Suprapubic skin (tissue), 4 donors: Measurements from ENCODE around the gene DDX23. TPM values are rescaled to one million over a fixed set of nuclear protein-coding genes. Genes with fewer than 3 reads are reported as not detected.

Experiments
- DNase-seq, 2 donors: peaks; one replicate each; pipeline ENCODE4 v3.0.0-alpha.2; 2019; ENCODE audit warnings: low spot score in 2 of 2
- H3K27ac ChIP-seq: fragments of 200-600 bp; sonication (generic); one replicate; pipeline ENCODE4 v1.5.1; 2019
- H3K27me3 ChIP-seq: fragments of 200-600 bp; sonication (generic); one replicate; pipeline ENCODE4 v1.5.1; 2019
- H3K36me3 ChIP-seq: fragments of 200-600 bp; sonication (generic); one replicate; pipeline ENCODE4 v1.5.1; 2019
- H3K4me1 ChIP-seq: fragments of 200-600 bp; sonication (generic); one replicate; pipeline ENCODE4 v1.5.1; 2019
- H3K4me3 ChIP-seq: fragments of 200-600 bp; sonication (generic); one replicate; pipeline ENCODE4 v1.5.1; 2019; ENCODE audit warnings: mild to moderate bottlenecking
- H3K9me3 ChIP-seq: fragments of 200-600 bp; sonication (generic); one replicate; pipeline ENCODE4 v1.5.1; 2019
- EP300 ChIP-seq: sonication (generic); formaldehyde crosslinking; IDR thresholded peaks from one replicate; pipeline ENCODE4 v1.6.1; 2017; ENCODE audit warnings: antibody characterized with exemption
- POLR2A ChIP-seq, 2 donors: fragments of 450-650 bp; IDR thresholded peaks; one replicate each; pipeline ENCODE4 v1.6.1; 2017; ENCODE audit warnings: antibody characterized with exemption in 2 of 2, mild to moderate bottlenecking in 2 of 2, moderate library complexity in 2 of 2
- POLR2AphosphoS5 ChIP-seq, 3 donors: sonication (generic); formaldehyde crosslinking; IDR thresholded peaks; one replicate each; pipeline ENCODE4 v1.6.1; 2017; ENCODE audit warnings: antibody characterized with exemption in 3 of 3
- WGBS: methylation state at CpG from one replicate; pipeline ENCODE4 v1.1.5; 2018; 5-methylcytosine and 5-hydroxymethylcytosine counted together
- total RNA-seq, 4 donors: library from RNA; depleted of rRNA; stranded (reverse); fragments of >200 nt; gene quantifications; one replicate each; pipeline ENCODE4 v1.1.0, GENCODE V29; 2016
- TF ChIP-seq, protein P1 (sequence below), 2 donors: fragments of 200-600 bp in 1 of 2; fragments of 450-650 bp in 1 of 2; sonication (generic) in 1 of 2; IDR thresholded peaks; one replicate each; pipeline ENCODE4 v1.5.1; 2016 to 2019; ENCODE audit warnings: antibody characterized with exemption in 2 of 2, mild to moderate bottlenecking in 1 of 2, moderate library complexity in 1 of 2

Gene DDX23
- total RNA-seq, 4 donors from 2014 or later: 55.0 to 125 (median 62.2) TPM

GRCh38 chr12:48816143-48816854 lies 35.7 kb downstream of the DDX23 start:
- DNase-seq: no peak
- Histone ChIP-seq H3K27me3 (no peaks in the 10 kb centered on the region), H3K4me3 (peak overlapping the region; percentile 75), H3K9me3 (no peaks in the 10 kb centered on the region), H3K4me1 (peaks cover 49% of the 10 kb centered on the region), H3K27ac (no peak overlapping the region), H3K36me3 (no peaks in the 10 kb centered on the region)
- WGBS: 67% methylated on average over 3 of the region's 3 CpGs
- TF ChIP-seq, protein P1, sequence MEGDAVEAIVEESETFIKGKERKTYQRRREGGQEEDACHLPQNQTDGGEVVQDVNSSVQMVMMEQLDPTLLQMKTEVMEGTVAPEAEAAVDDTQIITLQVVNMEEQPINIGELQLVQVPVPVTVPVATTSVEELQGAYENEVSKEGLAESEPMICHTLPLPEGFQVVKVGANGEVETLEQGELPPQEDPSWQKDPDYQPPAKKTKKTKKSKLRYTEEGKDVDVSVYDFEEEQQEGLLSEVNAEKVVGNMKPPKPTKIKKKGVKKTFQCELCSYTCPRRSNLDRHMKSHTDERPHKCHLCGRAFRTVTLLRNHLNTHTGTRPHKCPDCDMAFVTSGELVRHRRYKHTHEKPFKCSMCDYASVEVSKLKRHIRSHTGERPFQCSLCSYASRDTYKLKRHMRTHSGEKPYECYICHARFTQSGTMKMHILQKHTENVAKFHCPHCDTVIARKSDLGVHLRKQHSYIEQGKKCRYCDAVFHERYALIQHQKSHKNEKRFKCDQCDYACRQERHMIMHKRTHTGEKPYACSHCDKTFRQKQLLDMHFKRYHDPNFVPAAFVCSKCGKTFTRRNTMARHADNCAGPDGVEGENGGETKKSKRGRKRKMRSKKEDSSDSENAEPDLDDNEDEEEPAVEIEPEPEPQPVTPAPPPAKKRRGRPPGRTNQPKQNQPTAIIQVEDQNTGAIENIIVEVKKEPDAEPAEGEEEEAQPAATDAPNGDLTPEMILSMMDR (IDR thresholded peaks at IDR 0.05): no peak
- TF ChIP-seq EP300 (no peak), POLR2AphosphoS5 (IDR thresholded peaks at IDR 0.05) (no peak), POLR2A (IDR thresholded peaks at IDR 0.05) (no peak)

GRCh38 chr12:48815126-48816110 lies 36.5 kb downstream of the DDX23 start:
- H3K27ac ChIP-seq: peak overlapping the region; percentile 66
- TF ChIP-seq POLR2AphosphoS5 (IDR thresholded peaks at IDR 0.05): peak in 1 of 3 donors; percentile 17
- TF ChIP-seq POLR2A (IDR thresholded peaks at IDR 0.05): no peak
- TF ChIP-seq, protein P1 (IDR thresholded peaks at IDR 0.05): no peak
- TF ChIP-seq EP300: no peak
- H3K9me3 ChIP-seq: no peaks in the 10 kb centered on the region
- no peaks in the 10 kb centered on the region for H3K27me3 ChIP-seq
- DNase-seq: peak; percentile 87 to 90
- peak overlapping the region; percentile 75 for H3K4me3 ChIP-seq
- no peaks in the 10 kb centered on the region for H3K36me3 ChIP-seq
- whole genome bisulfite sequencing: 1% methylated on average over 52 of the region's 54 CpGs
- peaks cover 49% of the 10 kb centered on the region for H3K4me1 ChIP-seq

DNA sequence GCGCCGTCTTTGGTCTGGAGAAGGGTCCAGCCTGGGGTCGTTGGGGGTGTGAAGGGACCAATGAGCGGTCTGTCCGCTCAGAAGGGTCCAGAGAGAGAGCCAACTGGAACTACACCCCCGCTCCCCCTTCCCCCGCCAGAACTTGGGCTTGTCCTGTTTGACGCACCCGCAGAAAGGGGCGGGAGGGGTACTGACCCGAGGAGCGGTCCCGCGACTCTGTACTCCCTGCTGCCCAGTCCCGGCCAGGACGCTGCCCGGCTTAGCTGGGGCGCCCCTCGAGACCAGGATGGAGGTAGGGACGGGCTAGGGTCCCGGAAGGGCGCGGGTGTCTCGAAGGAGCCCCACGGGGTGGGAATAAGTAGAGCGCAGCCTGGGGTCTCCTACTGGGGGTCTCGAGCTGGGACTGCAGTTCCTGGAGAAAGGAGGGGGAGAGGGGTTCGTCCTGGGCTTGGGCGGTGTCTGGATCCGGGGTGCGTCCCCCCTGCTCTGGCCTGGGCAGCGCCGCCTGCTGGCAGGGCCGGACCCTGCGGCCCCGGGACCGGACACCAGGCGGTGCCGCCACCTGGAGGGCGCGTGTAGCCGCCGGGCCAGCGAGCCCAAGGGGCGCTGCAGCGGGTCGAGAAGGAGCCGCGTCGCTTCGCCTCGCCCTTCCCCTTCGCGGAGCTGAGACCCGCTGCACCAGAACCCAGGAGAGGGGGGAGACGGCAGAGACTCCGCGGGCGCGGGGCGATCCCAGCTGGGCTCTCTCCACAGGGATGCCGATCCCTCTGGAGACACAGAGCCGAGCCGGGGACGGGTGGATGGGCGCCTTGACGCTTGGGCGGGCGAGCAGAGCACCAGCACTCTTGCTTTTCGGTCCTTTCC lies 37.5 kb downstream of the DDX23 start:
- Histone ChIP-seq H3K27ac (peak overlapping the region; percentile 66), H3K4me3 (peak overlapping the region; percentile 75), H3K27me3 (no peaks in the 10 kb centered on the region), H3K4me1 (peaks cover 49% of the 10 kb centered on the region), H3K36me3 (no peaks in the 10 kb centered on the region), H3K9me3 (no peaks in the 10 kb centered on the region)
- no peak for TF ChIP-seq POLR2A (IDR thresholded peaks at IDR 0.05)
- TF ChIP-seq POLR2AphosphoS5 (IDR thresholded peaks at IDR 0.05): peak in 1 of 3 donors; percentile 8
- TF ChIP-seq, protein P1 (IDR thresholded peaks at IDR 0.05): peak; percentile 89 to 100
- peak; percentile 89 to 92 for DNase-seq
- 0% methylated on average over 16 of the region's 70 CpGs for WGBS

GRCh38 chr12:48813465-48814261 lies 38.3 kb downstream of the DDX23 start:
- TF ChIP-seq, protein P1 (IDR thresholded peaks at IDR 0.05): no peak
- Histone ChIP-seq H3K9me3 (no peaks in the 10 kb centered on the region), H3K27me3 (no peaks in the 10 kb centered on the region), H3K4me3 (peak overlapping the region; percentile 75), H3K36me3 (no peaks in the 10 kb centered on the region), H3K27ac (peak overlapping the region; percentile 66), H3K4me1 (peaks cover 44% of the 10 kb centered on the region)
- no peak for DNase-seq
- WGBS: 35% methylated on average over 17 of the region's 18 CpGs
